ENCODE results near the gene TCF7L2.
A peak's percentile ranks its signal among the peaks of the same experiment; 100 is the strongest.

TCF7L2 gene

GRCh38 chr10:112966194-112966855, 16.3 kb downstream of the TCF7L2 start:
- DNase-seq, result no peak

GRCh38 chr10:112967200-112967599, 17.2 kb downstream of the TCF7L2 start:
- no peak for DNase-seq

- no peak for DNase-seq
These were observed 19.1 kb downstream of the TCF7L2 start for GRCh38 chr10:112969131-112969530.

GRCh38 chr10:112969542-112969941, 19.5 kb downstream of the TCF7L2 start:
- no peak for DNase-seq

- DNase-seq, result no peak
These were observed 20.0 kb downstream of the TCF7L2 start for GRCh38 chr10:112970021-112970420.

GRCh38 chr10:112972606-112973005, 22.6 kb downstream of the TCF7L2 start:
- no peak for DNase-seq

GRCh38 chr10:112973046-112973445, 23.0 kb downstream of the TCF7L2 start:
- no peak for DNase-seq

GRCh38 chr10:112973805-112974204, 23.8 kb downstream of the TCF7L2 start:
- DNase-seq, result no peak

GRCh38 chr10:112977426-112977898, 27.4 kb downstream of the TCF7L2 start:
- DNase-seq, result no peak

- DNase-seq, result no peak
These were observed 29.9 kb downstream of the TCF7L2 start for GRCh38 chr10:112979927-112980326.

- no peak for DNase-seq
These were observed 30.9 kb downstream of the TCF7L2 start for GRCh38 chr10:112980937-112981336.

GRCh38 chr10:112981553-112981952, 31.5 kb downstream of the TCF7L2 start:
- no peak for DNase-seq

- DNase-seq, result no peak
These were observed 33.5 kb downstream of the TCF7L2 start for GRCh38 chr10:112983444-112984056.

- no peak for DNase-seq
These were observed 34.7 kb downstream of the TCF7L2 start for GRCh38 chr10:112984756-112985155.

GRCh38 chr10:112985690-112986543, 35.9 kb downstream of the TCF7L2 start:
- DNase-seq, result peak in 1 of 2 donors; percentile 93

GRCh38 chr10:112986544-112987190, 36.6 kb downstream of the TCF7L2 start:
- DNase-seq, result no peak

GRCh38 chr10:112988839-112989406, 38.9 kb downstream of the TCF7L2 start:
- no peak for DNase-seq

GRCh38 chr10:112989826-112990225, 39.8 kb downstream of the TCF7L2 start:
- no peak for DNase-seq

GRCh38 chr10:112990271-112990670, 40.2 kb downstream of the TCF7L2 start:
- no peak for DNase-seq

GRCh38 chr10:112991888-112992491, 41.9 kb downstream of the TCF7L2 start:
- DNase-seq, result no peak

GRCh38 chr10:112996462-112996861, 46.4 kb downstream of the TCF7L2 start:
- DNase-seq, result no peak

GRCh38 chr10:112999102-112999501, 49.1 kb downstream of the TCF7L2 start:
- no peak for DNase-seq

Data from bone marrow (tissue), 2 donors.